Kidney epithelial cell (primary cell): ENCODE data around the gene ZNF280B. TPM values are rescaled to one million over a fixed set of nuclear protein-coding genes. Genes with fewer than 3 reads are reported as not detected.

Source experiments
- DNase-seq: peaks from one replicate; pipeline ENCODE4 v3.0.0-alpha.2; 2010; ENCODE audit warnings: low read depth
- H3K27me3 ChIP-seq: 2 replicates; pipeline ENCODE4 v1.6.0; 2011; ENCODE audit warnings: low read length; ENCODE audit not compliant: control insufficient read depth, insufficient read depth
- H3K36me3 ChIP-seq: 2 replicates; pipeline ENCODE4 v1.5.1; 2011; ENCODE audit warnings: low read length; ENCODE audit not compliant: control insufficient read depth, insufficient read depth
- H3K4me3 ChIP-seq: 2 replicates; pipeline ENCODE4 v1.5.1; 2011; ENCODE audit warnings: low read depth, mild to moderate bottlenecking, control low read depth, low read length
- total RNA-seq: library from RNA; depleted of rRNA; stranded (reverse); fragments of >200 nt; gene quantifications from 2 replicates; pipeline ENCODE4 v1.2.3, GENCODE V29; 2015
- TF ChIP-seq, protein P1 (sequence below): IDR thresholded peaks from 2 replicates; pipeline ENCODE4 v1.5.1; 2011; ENCODE audit warnings: mild to moderate bottlenecking, moderate library complexity, low read length, control low read depth, inconsistent platforms; ENCODE audit not compliant: insufficient read depth, poor library complexity, severe bottlenecking

ZNF280B gene
- total RNA-seq, 1 donor from 2014 or later: 4.0 TPM

DNA sequence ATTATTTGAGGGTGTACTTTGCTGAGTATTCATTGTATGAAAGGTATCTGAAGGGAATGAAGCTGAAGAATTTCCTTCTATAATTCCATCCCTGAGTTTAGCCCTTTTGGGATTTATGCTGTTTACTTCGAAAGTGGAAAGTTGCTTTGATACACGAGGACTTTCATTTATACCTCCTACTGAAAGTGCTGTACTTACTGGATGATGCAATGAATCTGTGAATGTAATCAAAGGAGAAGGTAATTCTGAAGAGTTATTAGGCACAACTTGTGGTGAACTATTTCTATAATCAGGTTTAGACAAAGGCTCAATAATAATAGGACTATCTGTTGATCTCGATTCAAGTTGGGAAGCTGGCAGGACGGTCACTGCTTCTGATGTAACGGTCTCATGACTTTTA lies 19.8 kb downstream of the ZNF280B start:
- no peak for DNase-seq
- TF ChIP-seq, protein P1, sequence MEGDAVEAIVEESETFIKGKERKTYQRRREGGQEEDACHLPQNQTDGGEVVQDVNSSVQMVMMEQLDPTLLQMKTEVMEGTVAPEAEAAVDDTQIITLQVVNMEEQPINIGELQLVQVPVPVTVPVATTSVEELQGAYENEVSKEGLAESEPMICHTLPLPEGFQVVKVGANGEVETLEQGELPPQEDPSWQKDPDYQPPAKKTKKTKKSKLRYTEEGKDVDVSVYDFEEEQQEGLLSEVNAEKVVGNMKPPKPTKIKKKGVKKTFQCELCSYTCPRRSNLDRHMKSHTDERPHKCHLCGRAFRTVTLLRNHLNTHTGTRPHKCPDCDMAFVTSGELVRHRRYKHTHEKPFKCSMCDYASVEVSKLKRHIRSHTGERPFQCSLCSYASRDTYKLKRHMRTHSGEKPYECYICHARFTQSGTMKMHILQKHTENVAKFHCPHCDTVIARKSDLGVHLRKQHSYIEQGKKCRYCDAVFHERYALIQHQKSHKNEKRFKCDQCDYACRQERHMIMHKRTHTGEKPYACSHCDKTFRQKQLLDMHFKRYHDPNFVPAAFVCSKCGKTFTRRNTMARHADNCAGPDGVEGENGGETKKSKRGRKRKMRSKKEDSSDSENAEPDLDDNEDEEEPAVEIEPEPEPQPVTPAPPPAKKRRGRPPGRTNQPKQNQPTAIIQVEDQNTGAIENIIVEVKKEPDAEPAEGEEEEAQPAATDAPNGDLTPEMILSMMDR: no peak
- H3K36me3 ChIP-seq: no peaks in the 10 kb centered on the region
- H3K27me3 ChIP-seq: no peaks in the 10 kb centered on the region
- no peak overlapping the region for H3K4me3 ChIP-seq

DNA sequence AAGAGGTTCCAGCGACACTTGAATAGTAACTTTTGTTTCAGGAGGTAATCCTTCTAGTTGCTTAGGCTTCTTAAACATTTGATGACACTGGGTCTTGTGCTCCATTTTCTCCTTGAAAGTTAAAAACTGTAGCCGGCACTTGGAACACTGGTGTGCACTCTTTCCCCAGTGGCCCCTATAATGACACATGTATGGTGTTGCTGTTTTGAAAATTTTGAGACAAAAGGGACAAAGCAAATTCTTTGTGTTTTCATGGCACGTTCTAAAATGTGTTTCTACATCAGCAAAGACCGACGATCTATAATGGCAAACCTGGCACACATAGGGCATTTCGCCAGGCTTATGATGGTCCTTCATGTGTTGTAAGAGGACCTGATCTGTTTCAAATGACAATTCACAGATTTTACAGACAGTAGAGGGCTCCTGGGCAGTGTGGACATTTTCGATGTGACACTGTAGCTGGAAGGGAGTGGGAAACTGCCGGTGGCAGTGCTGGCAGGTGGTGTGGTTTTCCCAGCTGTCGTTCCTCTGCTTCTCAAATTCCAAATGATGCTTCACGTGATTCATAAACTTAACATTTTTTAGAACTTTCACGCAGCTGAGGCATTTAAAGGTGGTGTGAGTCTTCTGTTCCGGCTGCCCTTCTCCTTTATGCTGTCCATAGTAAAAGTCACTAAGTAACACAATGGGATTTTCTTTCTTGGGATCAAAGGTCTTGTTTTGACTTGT lies 20.5 kb downstream of the ZNF280B start:
- TF ChIP-seq, protein P1: no peak
- H3K4me3 ChIP-seq: no peak overlapping the region
- H3K27me3 ChIP-seq: no peaks in the 10 kb centered on the region
- no peaks in the 10 kb centered on the region for H3K36me3 ChIP-seq
- no peak for DNase-seq

DNA sequence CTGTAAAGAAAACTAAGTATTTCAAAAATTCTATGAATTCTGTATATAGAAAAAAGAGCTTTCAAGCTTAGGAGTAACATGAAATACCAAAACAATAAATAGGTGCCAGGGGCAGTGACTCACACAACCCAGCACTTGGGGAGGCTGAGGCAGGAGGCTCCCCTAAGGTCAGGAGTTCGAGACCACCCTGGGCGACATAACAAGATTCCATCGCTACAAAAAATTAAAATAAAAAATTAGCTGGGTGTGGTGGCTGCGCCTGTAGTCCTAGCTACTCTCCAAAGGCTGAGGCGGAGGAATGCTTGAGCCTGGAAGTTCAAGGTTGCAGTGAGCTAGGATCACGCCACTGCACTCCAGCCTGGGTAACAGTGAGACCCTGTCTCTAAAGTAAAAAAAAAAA lies 21.5 kb downstream of the ZNF280B start:
- H3K4me3 ChIP-seq: no peak overlapping the region
- no peaks in the 10 kb centered on the region for H3K27me3 ChIP-seq
- no peaks in the 10 kb centered on the region for H3K36me3 ChIP-seq
- TF ChIP-seq, protein P1: no peak
- no peak for DNase-seq

DNA sequence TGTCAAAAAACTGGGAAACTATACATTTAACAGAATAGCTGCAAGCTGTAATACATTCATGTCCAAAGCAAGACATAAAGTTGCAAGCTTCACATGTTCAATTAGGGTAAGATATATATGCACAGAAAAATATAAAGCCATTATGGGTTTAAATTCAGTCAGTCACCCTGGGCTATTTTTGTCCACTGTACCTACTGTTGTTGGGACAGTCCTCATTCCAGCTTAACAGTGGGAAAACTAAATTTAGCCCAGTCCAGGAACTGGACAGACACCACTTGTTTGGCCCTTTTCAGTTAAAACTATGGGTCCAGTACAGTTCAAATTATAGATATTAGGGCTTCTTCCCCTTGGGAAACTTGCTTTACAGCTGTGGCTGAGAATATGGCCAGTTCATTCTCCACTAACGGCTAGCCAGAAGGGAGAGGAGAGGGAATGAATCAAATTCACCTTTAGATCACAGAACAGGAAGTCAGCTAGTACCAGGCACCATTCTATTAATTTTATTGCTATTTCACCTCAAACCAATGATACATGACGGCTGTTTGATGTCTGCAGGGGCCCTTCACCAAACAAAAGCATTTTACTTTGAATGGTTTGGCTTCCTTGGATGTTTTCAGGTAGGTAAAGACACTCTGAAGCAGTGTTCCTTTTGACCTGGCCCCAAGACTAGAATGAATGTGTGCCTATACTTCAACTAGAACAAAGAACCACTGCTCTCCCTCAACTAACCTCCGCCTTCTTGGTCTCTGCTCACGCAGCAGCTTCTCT lies 22.2 kb downstream of the ZNF280B start:
- TF ChIP-seq, protein P1: no peak
- H3K4me3 ChIP-seq: no peak overlapping the region
- no peaks in the 10 kb centered on the region for H3K27me3 ChIP-seq
- no peaks in the 10 kb centered on the region for H3K36me3 ChIP-seq
- DNase-seq: no peak

DNA sequence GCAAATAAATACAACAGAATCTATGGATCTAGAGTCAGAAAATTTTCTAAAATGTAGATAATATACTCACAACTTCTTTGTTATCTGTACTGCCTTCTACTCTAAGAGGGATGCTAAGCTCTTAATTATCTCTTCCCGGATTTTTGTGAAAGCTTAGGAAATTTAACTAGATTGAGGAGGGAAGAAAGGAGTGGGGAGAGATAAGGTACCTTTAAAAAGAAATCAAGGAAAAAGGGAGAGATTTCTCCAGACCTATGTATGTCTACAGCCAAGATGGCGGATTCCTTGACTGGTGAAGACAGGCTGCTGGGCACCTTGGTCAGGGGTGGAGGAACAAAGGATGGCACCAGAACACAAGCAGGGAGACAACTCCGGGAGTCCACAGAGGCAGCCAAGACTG lies 23.0 kb downstream of the ZNF280B start:
- TF ChIP-seq, protein P1: no peak
- no peak for DNase-seq
- Histone ChIP-seq H3K36me3 (no peaks in the 10 kb centered on the region), H3K27me3 (no peaks in the 10 kb centered on the region), H3K4me3 (no peak overlapping the region)
